Astrocyte (in vitro differentiated cells and primary cell): ENCODE results near the gene PRKAR1A. TPM values are rescaled to one million over a fixed set of nuclear protein-coding genes. Genes with fewer than 3 reads are reported as not detected.
A peak's percentile ranks its signal among the peaks of the same experiment; 100 is the strongest.

ENCODE experiments used
- DNase-seq: peaks from one replicate; pipeline ENCODE4 v3.0.0-alpha.2; 2010; ENCODE audit warnings: low read depth
- FAIRE-seq: peaks from 2 replicates; lab custom pipeline; 2011; peaks lifted over from hg19 to GRCh38; lab: Jason Lieb, UNC
- H2AFZ ChIP-seq: 2 replicates; pipeline ENCODE4 v1.6.0; 2012; ENCODE audit warnings: low read depth, low read length, inconsistent platforms
- H3K27ac ChIP-seq: 2 replicates; pipeline ENCODE4 v1.5.1; 2011; ENCODE audit warnings: low read depth, low read length, inconsistent platforms
- H3K27me3 ChIP-seq: 2 replicates; pipeline ENCODE4 v1.6.0; 2011; ENCODE audit warnings: low read length, inconsistent platforms; ENCODE audit not compliant: insufficient read depth
- H3K36me3 ChIP-seq: 2 replicates; pipeline ENCODE4 v1.5.1; 2011; ENCODE audit warnings: low read length, inconsistent platforms; ENCODE audit not compliant: insufficient read depth
- H3K4me1 ChIP-seq: 2 replicates; pipeline ENCODE4 v1.5.1; 2011; ENCODE audit warnings: low read length, inconsistent platforms; ENCODE audit not compliant: insufficient read depth
- H3K4me2 ChIP-seq: 2 replicates; pipeline ENCODE4 v1.6.0; 2012; ENCODE audit warnings: low read length, inconsistent platforms
- H3K4me3 ChIP-seq: 2 replicates; pipeline ENCODE4 v1.5.1; 2011; ENCODE audit warnings: low read depth, mild to moderate bottlenecking, low read length, inconsistent platforms; ENCODE audit not compliant: insufficient read depth
- H3K79me2 ChIP-seq: 2 replicates; pipeline ENCODE4 v1.6.0; 2012; ENCODE audit warnings: mild to moderate bottlenecking, low read length, inconsistent platforms; ENCODE audit not compliant: insufficient read depth
- H3K9ac ChIP-seq: 2 replicates; pipeline ENCODE4 v1.6.0; 2012; ENCODE audit warnings: mild to moderate bottlenecking, low read length, inconsistent platforms
- H3K9me3 ChIP-seq: 2 replicates; pipeline ENCODE4 v1.5.1; 2012; ENCODE audit warnings: low read depth, mild to moderate bottlenecking, low read length, inconsistent platforms; ENCODE audit not compliant: insufficient read depth
- H4K20me1 ChIP-seq: 2 replicates; pipeline ENCODE4 v1.6.0; 2012; ENCODE audit warnings: low read length, inconsistent platforms; ENCODE audit not compliant: insufficient read depth
- H3K27ac Mint-ChIP-seq: one replicate; pipeline ENCODE4 v1.8.0; 2021; ENCODE audit warnings: mild to moderate bottlenecking, mixed read lengths; ENCODE audit not compliant: unreplicated experiment
- H3K27me3 Mint-ChIP-seq: one replicate; pipeline ENCODE4 v1.8.0; 2021; ENCODE audit warnings: low read depth, mixed read lengths; ENCODE audit not compliant: unreplicated experiment
- H3K36me3 Mint-ChIP-seq: one replicate; pipeline ENCODE4 v1.8.0; 2021; ENCODE audit warnings: low read depth, mixed read lengths; ENCODE audit not compliant: unreplicated experiment
- H3K4me1 Mint-ChIP-seq: one replicate; pipeline ENCODE4 v1.8.0; 2021; ENCODE audit warnings: low read depth, mixed read lengths; ENCODE audit not compliant: unreplicated experiment
- H3K4me3 Mint-ChIP-seq: one replicate; pipeline ENCODE4 v1.8.0; 2021; ENCODE audit warnings: mild to moderate bottlenecking, moderate library complexity, mixed read lengths; ENCODE audit not compliant: unreplicated experiment
- H3K9me3 Mint-ChIP-seq: one replicate; pipeline ENCODE4 v1.8.0; 2021; ENCODE audit warnings: mild to moderate bottlenecking, mixed read lengths; ENCODE audit not compliant: unreplicated experiment
- CTCF ChIP-seq: IDR thresholded peaks from 2 replicates; pipeline ENCODE4 v1.5.1; 2011; ENCODE audit warnings: low read depth, mild to moderate bottlenecking, inconsistent platforms, low read length, moderate library complexity; ENCODE audit not compliant: insufficient read depth
- EZH2 ChIP-seq: IDR thresholded peaks from 2 replicates; pipeline ENCODE4 v1.6.1; 2012; ENCODE audit warnings: mild to moderate bottlenecking, low read length, inconsistent platforms; ENCODE audit not compliant: insufficient read depth
- total RNA-seq: library from RNA; stranded (reverse); gene quantifications from 2 replicates; pipeline ENCODE4 v1.2.1, GENCODE V29; 2021

The PRKAR1A gene
- total RNA-seq, 1 donor from 2014 or later = 235 TPM

- no peaks in the 10 kb centered on the region for H3K79me2 ChIP-seq
- FAIRE-seq (no peak), DNase-seq (no peak)
- no peak overlapping the region for H3K4me2 ChIP-seq
- H3K9me3 ChIP-seq = no peaks in the 10 kb centered on the region
- Mint-ChIP-seq H3K27me3 (peaks cover 53% of the 10 kb centered on the region), H3K36me3 (no peaks in the 10 kb centered on the region), H3K9me3 (peaks cover 3% of the 10 kb centered on the region), H3K27ac (no peak overlapping the region), H3K4me1 (peaks cover 12% of the 10 kb centered on the region), H3K4me3 (no peak overlapping the region)
- no peak overlapping the region for H3K4me3 ChIP-seq
- H3K9ac ChIP-seq = no peak overlapping the region
- no peak overlapping the region for H3K27ac ChIP-seq
- no peak for TF ChIP-seq CTCF
- no peak for TF ChIP-seq EZH2
- no peaks in the 10 kb centered on the region for H4K20me1 ChIP-seq
- no peaks in the 10 kb centered on the region for H3K36me3 ChIP-seq
- peaks cover 42% of the 10 kb centered on the region for H3K27me3 ChIP-seq
- H3K4me1 ChIP-seq = peaks cover 2% of the 10 kb centered on the region
- no peak overlapping the region for H2AFZ ChIP-seq
These were observed 85.8 kb downstream of the PRKAR1A start for GRCh38 chr17:68598074-68598473.

- DNase-seq (no peak), FAIRE-seq (no peak)
- peaks cover 53% of the 10 kb centered on the region for H3K27me3 Mint-ChIP-seq
- no peak overlapping the region for H3K27ac Mint-ChIP-seq
- H3K4me3 ChIP-seq = no peak overlapping the region
- H3K27ac ChIP-seq = no peak overlapping the region
- no peaks in the 10 kb centered on the region for H4K20me1 ChIP-seq
- no peaks in the 10 kb centered on the region for H3K36me3 ChIP-seq
- H3K4me2 ChIP-seq = no peak overlapping the region
- no peak overlapping the region for H3K9ac ChIP-seq
- peaks cover 3% of the 10 kb centered on the region for H3K9me3 Mint-ChIP-seq
- peaks cover 45% of the 10 kb centered on the region for H3K27me3 ChIP-seq
- no peak overlapping the region for H2AFZ ChIP-seq
- TF ChIP-seq EZH2 (no peak), CTCF (no peak)
- H3K4me1 ChIP-seq = peaks cover 2% of the 10 kb centered on the region
- H3K4me3 Mint-ChIP-seq = no peak overlapping the region
- no peaks in the 10 kb centered on the region for H3K9me3 ChIP-seq
- H3K79me2 ChIP-seq = no peaks in the 10 kb centered on the region
- no peaks in the 10 kb centered on the region for H3K36me3 Mint-ChIP-seq
- peaks cover 12% of the 10 kb centered on the region for H3K4me1 Mint-ChIP-seq
These were observed 86.3 kb downstream of the PRKAR1A start for GRCh38 chr17:68598545-68598961.

- no peaks in the 10 kb centered on the region for H3K36me3 ChIP-seq
- no peaks in the 10 kb centered on the region for H4K20me1 ChIP-seq
- H3K79me2 ChIP-seq = no peaks in the 10 kb centered on the region
- no peak overlapping the region for H3K27ac Mint-ChIP-seq
- no peak overlapping the region for H3K27ac ChIP-seq
- DNase-seq = no peak
- H3K4me1 Mint-ChIP-seq = peaks cover 12% of the 10 kb centered on the region
- H3K4me3 ChIP-seq = no peak overlapping the region
- TF ChIP-seq CTCF (no peak), EZH2 (no peak)
- peaks cover 3% of the 10 kb centered on the region for H3K9me3 Mint-ChIP-seq
- FAIRE-seq = no peak
- no peak overlapping the region for H2AFZ ChIP-seq
- peaks cover 47% of the 10 kb centered on the region for H3K27me3 ChIP-seq
- no peaks in the 10 kb centered on the region for H3K9me3 ChIP-seq
- H3K27me3 Mint-ChIP-seq = peaks cover 56% of the 10 kb centered on the region
- peak overlapping the region; percentile 78 for H3K4me3 Mint-ChIP-seq
- peaks cover 2% of the 10 kb centered on the region for H3K4me1 ChIP-seq
- no peak overlapping the region for H3K9ac ChIP-seq
- no peak overlapping the region for H3K4me2 ChIP-seq
- no peaks in the 10 kb centered on the region for H3K36me3 Mint-ChIP-seq
These were observed 86.9 kb downstream of the PRKAR1A start for GRCh38 chr17:68599091-68599490.
